ENCODE measurements around the gene DCDC2C.

The DCDC2C gene

GRCh38 chr2:3672861-3673678 lies 30.3 kb upstream of the DCDC2C start:
- DNase-seq (ENCODE audit: low spot score), result no peak

DNA sequence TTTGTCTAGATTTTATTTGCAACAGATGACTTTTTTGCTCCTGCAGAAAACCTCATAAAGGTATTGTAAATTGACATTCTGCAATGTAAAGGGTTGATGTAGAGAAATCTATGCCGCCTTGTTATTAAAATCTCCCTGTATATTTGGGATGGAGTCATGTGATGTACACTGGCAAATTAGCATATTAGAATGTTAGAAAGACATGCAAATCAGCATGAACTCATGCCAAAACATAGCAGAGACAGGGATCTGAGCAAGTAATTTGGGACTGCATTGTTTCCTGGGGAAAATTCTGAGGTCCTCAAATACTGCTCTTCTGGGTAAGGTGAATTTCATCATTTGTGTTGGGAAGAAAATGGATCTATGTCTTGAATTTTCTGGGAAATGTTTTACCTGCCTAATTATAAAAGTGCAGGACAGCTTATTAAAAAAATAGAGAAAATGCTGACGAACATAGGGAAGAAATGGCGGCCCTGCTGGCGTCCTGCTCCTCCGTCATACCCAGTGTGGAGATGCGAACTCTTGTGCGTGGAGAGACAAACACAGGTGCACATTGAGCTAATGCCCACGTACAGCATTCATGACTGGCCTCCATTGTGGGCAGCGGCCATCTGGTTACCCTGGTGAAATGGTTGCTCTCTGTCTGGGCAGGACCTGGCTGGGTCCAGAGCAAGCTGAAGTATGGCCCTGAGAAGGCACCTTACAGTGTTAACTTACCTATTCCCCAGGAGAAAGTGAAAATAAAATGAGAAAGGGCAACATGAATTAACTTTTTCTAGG lies 29.1 kb upstream of the DCDC2C start:
- DNase-seq (ENCODE audit: low spot score), result no peak

DNA sequence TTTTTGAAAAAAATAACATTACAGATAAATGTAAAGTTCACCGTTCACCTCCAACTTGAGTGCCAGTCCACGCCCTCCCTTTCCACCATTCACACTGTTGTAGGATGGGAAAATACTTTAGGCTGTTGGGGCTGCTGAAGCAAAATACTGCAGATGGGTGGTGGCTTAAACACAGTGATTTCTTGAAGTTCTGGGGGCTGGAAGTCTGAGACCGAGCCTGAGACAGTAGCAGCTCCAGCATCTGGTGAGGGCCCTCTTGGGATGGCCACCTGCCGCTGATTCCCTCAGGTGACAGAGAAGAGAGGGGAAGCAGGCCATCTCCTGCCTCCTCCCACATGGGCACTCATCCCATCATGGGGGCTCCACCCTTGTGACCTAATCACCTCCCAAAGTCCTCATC lies 27.7 kb upstream of the DCDC2C start:
- DNase-seq (ENCODE audit: low spot score), result no peak

- DNase-seq (ENCODE audit: low spot score), result no peak
Observed at GRCh38 chr2:3677436-3677835, 25.9 kb upstream of the DCDC2C start.

DNA sequence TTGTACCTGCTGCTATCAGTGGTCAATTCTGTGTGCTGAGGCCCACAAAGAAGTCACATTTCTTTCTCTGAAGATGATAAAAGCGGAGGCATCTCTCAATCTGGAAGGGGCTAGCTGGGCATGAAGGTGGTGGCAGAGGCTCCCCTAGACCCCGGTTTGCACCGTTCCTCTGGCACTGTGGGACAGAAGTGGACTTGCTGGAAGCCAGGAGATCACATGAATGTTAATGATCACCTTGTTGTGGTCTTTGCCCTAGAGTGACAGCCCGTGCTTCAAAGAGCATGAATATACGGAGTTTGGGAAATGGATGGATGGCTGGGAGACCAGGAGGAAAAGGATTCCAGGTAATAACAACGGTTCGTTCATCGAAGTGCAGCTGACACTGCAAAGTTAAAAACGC lies 25.2 kb upstream of the DCDC2C start:
- DNase-seq (ENCODE audit: low spot score), result no peak

- no peak for DNase-seq (ENCODE audit: low spot score)
Observed at GRCh38 chr2:3679180-3679579, 24.2 kb upstream of the DCDC2C start.

GRCh38 chr2:3679616-3680393 lies 23.6 kb upstream of the DCDC2C start:
- DNase-seq (ENCODE audit: low spot score), result no peak

DNA sequence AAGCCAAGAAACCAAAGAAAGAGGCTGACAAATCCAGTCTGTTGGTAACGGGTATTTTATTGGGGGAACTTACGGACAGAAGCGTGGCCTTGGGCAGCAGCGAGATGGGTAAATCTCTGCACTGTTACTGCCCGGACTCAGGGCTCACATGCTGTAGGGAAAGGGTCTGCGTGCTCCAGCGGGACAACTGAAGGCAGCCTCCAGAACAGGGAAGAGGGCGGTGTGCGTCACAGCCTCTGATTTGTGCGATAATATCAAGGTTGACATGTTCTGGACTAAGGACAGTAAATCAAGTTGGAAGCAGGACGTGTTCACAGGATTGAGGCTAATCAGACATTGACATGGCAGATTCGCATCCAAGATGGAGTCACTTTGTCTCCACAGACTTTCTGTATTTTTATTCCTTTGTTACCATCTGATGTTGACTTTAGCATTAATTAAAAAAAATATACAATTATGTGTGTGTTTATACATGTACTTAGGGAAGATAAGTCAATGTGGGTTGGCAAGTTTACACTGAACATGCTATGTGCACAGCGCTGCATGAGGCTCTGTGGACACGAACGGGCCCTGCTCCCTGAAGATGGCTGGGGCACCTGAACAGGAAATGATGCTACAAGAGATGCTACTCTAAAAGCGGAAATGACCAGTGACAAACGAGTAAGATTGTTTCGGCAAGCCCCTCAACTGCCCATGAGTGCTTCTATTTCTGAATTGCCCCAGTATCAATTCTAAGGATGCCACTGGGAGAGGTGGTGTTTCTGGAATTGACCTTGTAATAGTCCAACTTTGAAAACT lies 22.6 kb upstream of the DCDC2C start:
- DNase-seq (ENCODE audit: low spot score), result no peak

DNA sequence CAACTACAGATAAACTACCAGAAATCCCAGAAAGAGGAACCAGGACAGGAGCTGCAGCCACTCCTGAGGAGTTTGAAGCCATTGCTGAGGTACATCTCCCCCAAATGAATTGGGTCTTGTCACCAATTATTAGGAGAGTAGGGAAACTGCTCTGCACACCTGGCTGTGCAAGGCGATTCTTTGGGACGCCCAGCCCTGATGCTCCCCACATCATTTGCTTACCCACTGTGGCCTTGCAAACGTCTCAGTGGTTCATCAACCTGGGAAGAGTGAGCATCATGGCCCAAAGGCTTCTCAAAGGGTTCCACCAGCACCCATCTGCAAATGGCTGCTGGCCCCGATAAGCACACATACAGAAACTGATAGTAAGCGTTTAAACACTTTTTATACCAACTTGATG lies 21.8 kb upstream of the DCDC2C start:
- no peak for DNase-seq (ENCODE audit: low spot score)

- no peak for DNase-seq (ENCODE audit: low spot score)
Observed at GRCh38 chr2:3682811-3683210, 20.6 kb upstream of the DCDC2C start.

DNA sequence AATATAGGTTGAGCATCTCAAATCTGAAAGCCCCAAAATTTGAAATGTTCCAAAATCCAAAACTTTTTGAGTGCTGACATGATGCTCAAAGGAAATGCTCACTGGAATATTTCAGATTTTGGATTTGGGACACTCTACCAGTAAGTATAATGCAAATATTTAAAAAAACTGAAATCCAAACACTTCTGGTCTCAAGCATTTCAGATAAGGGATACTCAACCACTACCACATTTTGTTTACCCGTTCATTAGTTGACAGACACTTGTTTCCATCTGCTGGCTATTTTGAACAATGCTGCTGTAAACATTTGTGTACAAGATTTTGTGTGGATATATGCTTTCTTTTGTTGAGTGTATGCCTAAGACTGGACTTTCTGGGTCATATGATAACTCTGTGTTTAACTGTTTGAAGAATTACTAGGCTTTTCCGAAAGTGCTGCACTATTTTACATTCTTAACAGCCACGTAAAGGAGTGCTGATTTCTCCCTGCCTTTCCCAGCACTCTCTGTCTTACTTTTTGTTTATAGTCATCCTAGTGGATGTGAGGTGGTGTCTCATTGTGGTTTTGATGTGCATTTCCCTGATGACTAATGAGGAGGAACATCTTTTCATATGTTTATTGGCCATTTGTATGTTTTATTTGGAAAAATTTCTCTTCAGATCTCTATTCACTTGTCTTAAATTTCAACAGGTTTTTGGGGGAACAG lies 19.5 kb upstream of the DCDC2C start:
- no peak for DNase-seq (ENCODE audit: low spot score)

DNA sequence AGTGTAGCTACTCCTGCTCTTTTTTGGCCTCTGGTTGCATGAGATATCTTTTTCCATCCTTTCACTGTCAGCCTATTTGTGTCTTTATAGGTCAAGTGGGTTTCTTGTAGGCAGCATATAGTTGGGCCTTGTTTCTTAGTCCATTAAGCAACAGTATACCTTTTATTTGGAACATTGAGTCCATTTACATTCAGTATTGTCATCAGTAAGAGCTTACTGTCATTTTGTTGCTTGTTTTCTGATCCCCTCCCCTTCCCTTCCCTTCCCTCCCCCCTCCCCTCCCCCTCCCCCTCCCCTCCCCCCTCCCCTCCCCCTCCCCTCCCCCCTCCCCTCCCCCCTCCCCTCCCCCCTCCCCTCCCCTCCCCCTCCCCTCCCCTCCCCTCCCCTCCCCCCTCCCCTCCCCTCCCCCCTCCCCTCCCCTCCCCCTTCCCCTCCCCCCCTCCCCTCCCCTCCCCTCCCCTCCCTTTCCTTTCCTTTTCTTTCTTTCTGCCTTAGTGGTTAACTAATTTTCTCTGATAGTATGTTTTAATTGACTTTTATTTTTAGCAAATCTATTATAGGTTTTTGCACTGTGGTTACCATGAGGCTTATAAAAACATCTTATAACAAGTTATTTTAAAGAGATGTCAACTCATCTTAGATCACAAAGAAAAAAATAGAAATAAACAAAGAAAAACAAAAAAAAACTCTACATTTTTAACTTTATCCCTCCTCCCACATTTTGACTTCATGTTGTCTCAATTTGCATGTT lies 13.2 kb upstream of the DCDC2C start:
- no peak for DNase-seq (ENCODE audit: low spot score)

DNA sequence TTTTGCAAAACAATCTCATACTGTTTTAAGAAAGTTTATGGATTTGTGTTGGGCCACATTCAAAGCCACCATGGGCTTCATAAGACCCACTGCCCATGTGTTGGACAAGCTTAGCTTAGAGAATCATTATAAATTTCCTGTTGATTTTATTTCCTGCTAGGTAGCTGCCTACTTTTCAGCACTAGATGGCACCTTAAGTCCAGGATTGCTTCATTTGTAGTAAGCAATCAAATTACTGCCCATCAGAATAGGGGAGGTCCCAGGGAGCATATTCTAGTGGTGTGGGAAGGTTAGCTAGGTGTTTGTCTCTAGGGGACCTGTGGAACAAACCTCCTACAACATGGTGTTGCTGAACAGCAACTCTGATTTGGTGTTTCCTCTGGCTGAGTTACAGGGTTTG lies 11.0 kb upstream of the DCDC2C start:
- DNase-seq (ENCODE audit: low spot score), result no peak

- DNase-seq (ENCODE audit: low spot score), result no peak
Observed at GRCh38 chr2:3696545-3696944, 6.8 kb upstream of the DCDC2C start.

GRCh38 chr2:3701071-3701470 lies 2.3 kb upstream of the DCDC2C start:
- DNase-seq (ENCODE audit: low spot score), result no peak

DNA sequence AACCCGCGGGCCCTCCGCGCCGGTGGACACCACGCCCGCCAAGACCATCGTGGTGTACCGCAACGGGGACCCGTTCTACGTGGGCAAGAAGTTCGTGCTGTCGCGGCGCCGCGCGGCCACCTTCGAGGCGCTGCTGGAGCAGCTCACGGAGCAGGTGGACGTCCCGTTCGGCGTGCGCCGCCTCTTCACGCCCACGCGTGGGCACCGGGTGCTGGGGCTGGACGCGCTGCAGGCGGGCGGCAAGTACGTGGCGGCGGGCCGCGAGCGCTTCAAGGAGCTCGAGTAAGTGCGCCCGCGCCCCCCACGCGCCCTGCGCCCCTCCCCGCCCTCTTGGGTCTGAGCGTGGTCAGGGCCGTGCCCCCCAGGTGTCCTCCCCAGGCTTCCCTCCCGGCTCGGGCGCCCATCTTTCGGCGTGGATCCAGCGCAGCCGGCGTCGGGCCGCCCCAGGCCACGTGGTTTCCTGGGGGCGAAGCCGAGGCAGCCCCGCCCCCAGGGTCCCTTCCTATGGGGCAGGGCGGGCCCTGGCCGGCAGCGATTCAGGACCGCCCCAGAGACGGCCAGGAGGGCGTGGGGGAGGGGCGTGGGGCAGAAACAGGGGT lies 481 bp downstream of the DCDC2C start:
- DNase-seq (ENCODE audit: low spot score), result no peak

GRCh38 chr2:3704692-3705091 lies 1.3 kb downstream of the DCDC2C start:
- DNase-seq (ENCODE audit: low spot score), result no peak

DNA sequence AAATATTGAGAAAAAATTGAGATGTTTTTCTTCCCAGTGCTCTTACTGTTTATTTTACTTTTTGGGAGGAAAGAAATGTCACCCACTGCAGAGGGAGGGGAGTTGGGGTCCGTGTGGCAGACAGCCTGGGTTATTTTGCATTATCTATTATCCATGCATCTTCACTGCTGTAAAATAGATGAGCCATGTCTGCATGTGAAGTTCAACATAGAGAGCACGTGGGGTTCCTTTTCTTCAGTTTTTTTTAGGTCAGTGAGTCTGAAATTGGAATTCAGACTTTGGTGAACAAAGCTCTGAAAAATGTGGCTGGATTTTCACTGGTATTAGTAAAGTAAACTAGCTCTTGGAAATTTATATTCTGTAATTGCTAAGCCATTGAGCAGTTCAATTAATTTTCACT lies 2.4 kb downstream of the DCDC2C start:
- DNase-seq (ENCODE audit: low spot score), result no peak

DNA sequence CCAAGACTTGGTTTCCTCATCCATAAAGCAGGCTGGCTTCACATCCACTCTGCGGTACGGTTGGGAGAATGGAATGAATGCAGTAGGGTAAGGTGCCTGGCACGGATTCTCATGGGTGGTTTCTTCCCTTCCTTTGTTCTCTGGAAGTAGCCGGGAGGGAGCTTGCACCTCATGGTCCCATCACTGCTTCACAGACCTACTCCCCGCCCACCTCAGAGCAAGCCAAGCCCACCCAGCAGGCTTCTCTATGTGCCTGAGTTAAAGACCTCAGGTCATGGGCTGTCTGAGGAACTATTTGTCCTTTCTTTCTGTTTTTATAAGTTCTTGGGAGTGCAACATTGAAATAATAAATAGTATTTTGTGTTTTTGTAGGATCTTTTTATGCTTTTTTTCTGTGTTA lies 3.5 kb downstream of the DCDC2C start:
- no peak for DNase-seq (ENCODE audit: low spot score)

DNA sequence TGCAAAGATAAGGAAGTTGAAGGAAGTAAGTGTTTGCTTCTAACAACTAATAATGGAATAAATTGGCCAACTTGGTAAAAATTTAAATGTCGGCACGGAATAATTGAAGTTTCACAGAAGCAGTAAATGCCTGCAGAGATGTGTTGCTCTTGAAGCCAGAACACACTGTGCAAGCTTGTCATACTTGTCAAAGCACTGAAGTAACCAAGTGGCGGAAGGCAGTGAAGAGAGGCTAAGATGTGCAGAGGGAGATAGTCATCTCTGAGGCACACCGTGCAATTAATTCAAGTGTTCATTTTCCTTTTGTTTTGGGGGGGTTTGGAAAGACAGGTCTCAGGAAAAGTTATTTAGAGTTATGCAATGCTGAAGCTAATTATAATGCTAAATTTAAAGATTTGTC lies 5.2 kb downstream of the DCDC2C start:
- DNase-seq (ENCODE audit: low spot score), result no peak
